Gastrocnemius medialis (tissue), 4 donors: Measurements from ENCODE around the gene ANXA7. TPM values are rescaled to one million over a fixed set of nuclear protein-coding genes. Genes with fewer than 3 reads are reported as not detected.

Experiments used
- total RNA-seq, 4 donors: library from RNA; depleted of rRNA; stranded (reverse); fragments of >200 nt; gene quantifications; one replicate each; pipeline versions ENCODE4 v1.1.0 to v1.2.3, GENCODE V29; 2016

Gene ANXA7
- total RNA-seq, 4 donors from 2014 or later: 169 to 203 (median 186) TPM

Other genes with a start within 250 kb of the ANXA7 start
- gene ECD, start 246.1 kb downstream of the ANXA7 start, total RNA-seq: 10 to 100 TPM; 11.0 to 22.8 (median 18.6) TPM
- 1 to 10 TPM; 2.2 to 6.9 (median 5.6) TPM for gene FAM149B1, start 245.9 kb downstream of the ANXA7 start, total RNA-seq
- gene DNAJC9, start 166.8 kb downstream of the ANXA7 start, total RNA-seq: 10 to 100 TPM in 1 of 4 donors, 1 to 10 TPM in 3; 7.2 to 10.0 (median 8.9) TPM
- 100 to 1,000 TPM in 1 of 4 donors, 10 to 100 TPM in 3; 73.2 to 104 (median 79.6) TPM for gene MRPS16, start 161.4 kb downstream of the ANXA7 start, total RNA-seq
- 1 to 10 TPM in 2 of 4 donors, under 1 TPM in 2; 0.20 to 1.8 (median 1.1) TPM for gene CFAP70, start 55.2 kb downstream of the ANXA7 start, total RNA-seq
- gene MSS51, start 19.5 kb upstream of the ANXA7 start, total RNA-seq: 10 to 100 TPM in 3 of 4 donors, 1 to 10 TPM in 1; 1.4 to 49.4 (median 30.4) TPM
- gene PPP3CB, start 82.0 kb upstream of the ANXA7 start, total RNA-seq: 10 to 100 TPM; 60.1 to 91.6 (median 68.7) TPM
- 100 to 1,000 TPM in 3 of 4 donors, 10 to 100 TPM in 1; 89.8 to 276 (median 154) TPM for gene USP54, start 177.3 kb upstream of the ANXA7 start, total RNA-seq
- 1,000 to 10,000 TPM in 2 of 4 donors, 100 to 1,000 TPM in 2; 560 to 1,364 (median 992) TPM for gene MYOZ1, start 227.4 kb upstream of the ANXA7 start, total RNA-seq
- 100 to 1,000 TPM in 1 of 4 donors, 10 to 100 TPM in 3; 26.8 to 117 (median 46.8) TPM for gene SYNPO2L, start 242.0 kb upstream of the ANXA7 start, total RNA-seq